Large intestine (tissue), 3 donors: ENCODE results near the gene OR2T1. TPM values are rescaled to one million over a fixed set of nuclear protein-coding genes. Genes with fewer than 3 reads are reported as not detected.
"Not testable (repeated sequence)": the region's sequence is repeated elsewhere in the genome, so short reads cannot be mapped to it uniquely, and the experiment has no call there.

Experiments
- DNase-seq, 2 donors: peaks; one replicate each; pipeline versions ENCODE4 v3.0.0 to v3.0.0-alpha.2; 2013
- H3K27ac ChIP-seq: one replicate; pipeline ENCODE4 v1.5.1; 2013; ENCODE audit warnings: low read length
- H3K27me3 ChIP-seq: 2 replicates; pipeline ENCODE4 v1.6.1; 2013; ENCODE audit warnings: low read length; ENCODE audit not compliant: control insufficient read depth, insufficient read depth
- H3K36me3 ChIP-seq: 2 replicates; pipeline ENCODE4 v1.6.1; 2013; ENCODE audit warnings: low read length; ENCODE audit not compliant: control insufficient read depth, insufficient read depth
- H3K4me1 ChIP-seq: one replicate; pipeline ENCODE4 v1.6.1; 2013; ENCODE audit warnings: low read length; ENCODE audit not compliant: control insufficient read depth, insufficient read depth
- H3K4me3 ChIP-seq: one replicate; pipeline ENCODE4 v1.5.1; 2013; ENCODE audit warnings: low read length
- H3K9me3 ChIP-seq: one replicate; pipeline ENCODE4 v1.6.1; 2013; ENCODE audit warnings: mild to moderate bottlenecking, low read depth, low read length, moderate library complexity; ENCODE audit not compliant: control insufficient read depth
- WGBS: methylation state at CpG from one replicate; pipeline ENCODE4 v1.1.5; 2013; ENCODE audit warnings: low lambda C conversion rate; ENCODE audit not compliant: insufficient coverage; 5-methylcytosine and 5-hydroxymethylcytosine counted together
- polyA plus RNA-seq: library from polyadenylated mRNA; unstranded; fragments of 120-200 nt; gene quantifications from one replicate; pipeline ENCODE4 v1.2.1, GENCODE V29; 2013

OR2T1 gene
- polyA plus RNA-seq, 1 donor: not detected

DNA sequence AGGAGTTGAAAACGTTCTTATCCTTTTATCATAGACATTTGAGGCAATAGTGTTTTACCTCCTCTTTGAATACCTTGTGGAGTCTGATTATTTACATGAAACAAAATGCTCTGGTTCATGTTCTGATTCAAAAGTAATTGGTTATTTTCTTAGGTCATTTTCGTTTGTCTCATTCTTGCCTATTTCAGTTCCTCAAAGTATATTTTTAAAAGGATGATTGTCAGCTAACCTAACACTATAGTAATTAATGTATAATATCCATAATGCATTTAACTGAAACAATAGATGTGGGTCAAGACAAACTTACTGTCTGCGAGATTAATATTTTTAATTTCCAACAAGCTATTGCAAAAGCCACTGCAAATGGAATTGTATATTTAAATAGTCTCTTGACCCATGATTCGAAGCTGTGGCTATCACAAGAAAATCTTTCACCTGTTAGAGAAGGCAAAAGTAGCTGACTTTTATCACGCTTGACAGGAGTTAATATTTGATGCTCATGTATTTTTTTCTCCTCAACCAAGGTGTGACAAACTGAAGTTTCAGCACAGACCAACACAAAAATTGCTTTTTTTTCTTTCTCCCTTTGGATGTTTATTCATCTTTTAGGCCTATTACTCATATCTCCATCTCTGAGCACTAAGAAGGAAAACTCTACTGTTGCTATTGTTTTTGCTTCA lies 47.8 kb downstream of the OR2T1 start:
- whole genome bisulfite sequencing: no CpG with 5 or more reads among the region's 5 CpGs
- DNase-seq, H3K27ac ChIP-seq, H3K4me3 ChIP-seq, H3K27me3 ChIP-seq, H3K9me3 ChIP-seq, H3K36me3 ChIP-seq, H3K4me1 ChIP-seq: not testable (repeated sequence)

- H3K27me3 ChIP-seq, H3K36me3 ChIP-seq, H3K4me3 ChIP-seq, H3K27ac ChIP-seq, H3K4me1 ChIP-seq, H3K9me3 ChIP-seq, DNase-seq: not testable (repeated sequence)
- no CpG with 5 or more reads among the region's 7 CpGs for WGBS
Observed at GRCh38 chr1:248453619-248454018, 50.8 kb downstream of the OR2T1 start.

GRCh38 chr1:248455045-248455444 lies 52.2 kb downstream of the OR2T1 start:
- H3K4me1 ChIP-seq, H3K4me3 ChIP-seq, H3K27me3 ChIP-seq, H3K9me3 ChIP-seq, DNase-seq, H3K27ac ChIP-seq, H3K36me3 ChIP-seq: not testable (repeated sequence)
- no CpG with 5 or more reads among the region's 4 CpGs for WGBS

GRCh38 chr1:248456635-248457034 lies 53.8 kb downstream of the OR2T1 start:
- not testable (repeated sequence) for DNase-seq, H3K27me3 ChIP-seq, H3K4me1 ChIP-seq, H3K9me3 ChIP-seq, H3K4me3 ChIP-seq, H3K27ac ChIP-seq, H3K36me3 ChIP-seq
- WGBS: no CpG with 5 or more reads among the region's 2 CpGs

Other genes starting within 250 kb of the OR2T1 start
- not detected for gene OR2M2, start 228.2 kb upstream of the OR2T1 start, polyA plus RNA-seq
- not detected for gene OR2M3, start 205.8 kb upstream of the OR2T1 start, polyA plus RNA-seq
- not detected for gene OR2M4, start 171.6 kb upstream of the OR2T1 start, polyA plus RNA-seq
- not detected for gene OR2T33, start 125.1 kb upstream of the OR2T1 start, polyA plus RNA-seq
- gene OR2T12, start 99.6 kb upstream of the OR2T1 start, polyA plus RNA-seq: not detected
- gene OR2M7, start 78.5 kb upstream of the OR2T1 start, polyA plus RNA-seq: not detected
- not detected for gene OR14C36, start 54.3 kb upstream of the OR2T1 start, polyA plus RNA-seq
- gene OR2T4, start 41.4 kb upstream of the OR2T1 start, polyA plus RNA-seq: not detected
- gene OR2T6, start 27.3 kb upstream of the OR2T1 start, polyA plus RNA-seq: not detected
- gene OR2T2, start 42.6 kb downstream of the OR2T1 start, polyA plus RNA-seq: not detected
- not detected for gene OR2T3, start 70.3 kb downstream of the OR2T1 start, polyA plus RNA-seq
- gene OR2T5, start 85.5 kb downstream of the OR2T1 start, polyA plus RNA-seq: not detected
- not detected for gene OR2G6, start 105.0 kb downstream of the OR2T1 start, polyA plus RNA-seq
- not detected for gene OR2T29, start 159.7 kb downstream of the OR2T1 start, polyA plus RNA-seq
- not detected for gene OR2T34, start 171.7 kb downstream of the OR2T1 start, polyA plus RNA-seq
- not detected for gene OR2T10, start 194.7 kb downstream of the OR2T1 start, polyA plus RNA-seq
- gene OR2T11, start 232.0 kb downstream of the OR2T1 start, polyA plus RNA-seq: not detected
- not detected for gene OR2T35, start 242.2 kb downstream of the OR2T1 start, polyA plus RNA-seq